HG03139 (cell line): ENCODE results near the gene MRPL37.
"Not testable (repeated sequence)": the region's sequence is repeated elsewhere in the genome, so short reads cannot be mapped to it uniquely, and the experiment has no call there.

Source experiments
- ATAC-seq: cut with Tn5 transposase; IDR thresholded peaks from one replicate; pipeline ENCODE4 v1.9.1; 2021; ENCODE audit not compliant: unreplicated experiment

Gene MRPL37

GRCh38 chr1:54199765-54200518, at the start of gene MRPL37, which contains the start of gene CYB5RL:
MRPL37 (plus strand) TSS chr1:54200167; CDS start chr1:54200244, 77 bp downstream.
CYB5RL (minus strand) TSS chr1:54200030; CDS start chr1:54195616, 4,414 bp downstream.
- ATAC-seq = peak; percentile 92

DNA sequence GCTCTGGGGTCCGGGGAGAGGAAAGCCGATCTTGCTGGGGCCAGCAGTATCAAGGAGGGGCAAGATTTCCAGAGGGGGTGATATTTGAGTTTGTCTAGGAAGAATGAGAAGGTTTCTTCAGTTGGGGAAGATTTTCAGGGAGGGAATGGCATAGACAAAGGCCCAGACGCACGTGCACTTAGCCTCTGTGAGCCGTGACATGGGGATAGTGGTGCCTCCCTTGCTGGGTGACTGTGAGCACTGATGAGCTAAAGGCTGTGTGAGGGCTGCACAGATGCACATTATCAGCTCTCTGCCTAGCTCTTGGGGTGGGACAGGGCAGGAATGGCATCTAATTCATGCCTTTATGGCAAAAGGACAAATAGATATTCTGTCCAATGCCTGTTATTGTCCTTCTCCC, 49.0 kb upstream of the MRPL37 start:
- no peak for ATAC-seq

DNA sequence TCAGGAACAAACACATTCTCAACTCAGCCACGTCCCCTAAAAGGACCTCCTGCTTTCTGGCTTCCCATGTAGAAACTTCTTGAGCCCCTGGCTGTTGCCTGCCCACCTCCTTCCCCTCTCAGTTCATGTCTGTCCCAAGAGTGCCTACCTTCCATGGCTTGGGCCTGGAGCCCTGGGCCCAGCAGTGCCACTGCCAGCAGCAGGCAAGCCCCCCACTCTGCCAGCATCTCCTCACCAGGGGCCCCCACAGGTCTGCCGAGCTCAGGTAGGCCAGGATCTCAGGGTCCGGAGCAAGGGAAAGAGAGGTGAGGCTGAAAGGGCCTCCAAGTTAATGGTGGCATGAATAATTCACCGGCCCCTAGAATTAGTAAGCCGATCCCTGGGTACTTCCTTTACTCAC, 47.3 kb upstream of the MRPL37 start, which contains the start of gene CDCP2:
TSS of gene CDCP2 (minus strand) at position 305 of the 400 bp plus-strand sequence. CDS start at position 227, 78 bp downstream.
- no peak for ATAC-seq

- ATAC-seq = no peak
These were observed 46.2 kb upstream of the MRPL37 start for GRCh38 chr1:54153535-54154439.

DNA sequence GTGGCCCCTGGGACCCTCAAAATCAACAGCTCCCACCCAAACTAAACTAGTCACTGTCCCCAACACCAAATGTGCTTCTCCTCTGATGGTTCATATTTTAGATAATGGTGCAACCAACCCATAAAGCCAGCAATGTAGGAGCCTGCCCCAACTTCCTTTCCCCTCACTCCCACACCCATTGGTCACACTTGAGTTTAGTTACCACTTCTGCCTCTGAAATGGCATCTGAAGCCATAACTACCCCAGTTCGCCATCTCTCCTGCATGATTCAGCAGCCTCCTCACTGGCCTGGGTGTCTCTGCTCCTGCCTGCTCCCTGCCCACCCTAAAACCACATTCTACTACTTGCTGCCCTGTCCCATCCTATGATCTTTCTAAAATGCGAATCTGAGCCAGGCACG, 43.8 kb upstream of the MRPL37 start:
- ATAC-seq = no peak

DNA sequence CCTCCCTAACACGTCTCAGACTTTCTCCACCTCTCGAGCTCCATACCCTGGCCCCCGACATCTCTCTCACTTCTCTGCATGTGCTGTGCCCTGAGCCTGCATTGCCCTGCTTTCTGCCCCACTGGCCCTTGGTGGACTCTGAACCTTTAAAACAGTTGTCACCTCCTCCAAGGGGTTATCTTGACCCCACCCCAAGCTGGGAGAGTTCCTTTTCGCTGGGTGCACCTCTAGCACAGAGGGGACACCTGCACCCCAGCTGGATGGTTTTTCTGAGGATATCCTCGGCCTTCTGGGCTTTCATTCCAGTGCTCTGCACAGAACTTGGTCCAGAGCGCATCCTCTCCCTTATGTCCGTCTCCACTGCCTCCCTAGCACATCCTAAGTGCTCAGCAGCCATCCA, 43.0 kb upstream of the MRPL37 start:
- no peak for ATAC-seq

DNA sequence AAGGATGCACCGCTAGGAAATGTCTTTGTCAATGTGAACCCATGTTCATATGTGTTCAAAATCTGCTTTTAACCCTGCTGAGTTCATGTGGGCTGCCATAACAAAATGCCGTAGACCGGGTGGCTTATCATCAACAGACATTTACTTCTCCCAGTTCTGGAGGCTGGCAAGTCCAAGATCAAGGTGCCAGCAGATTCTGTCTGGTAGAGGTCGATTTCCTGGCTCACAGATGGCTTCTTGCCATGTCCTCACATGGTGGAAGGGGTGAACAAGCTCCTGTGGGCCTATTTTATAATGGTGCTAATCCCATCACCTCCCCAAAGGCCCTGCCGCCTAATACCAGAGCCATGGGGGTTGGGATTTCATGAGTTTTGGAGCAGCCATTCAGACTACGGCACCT, 42.6 kb upstream of the MRPL37 start:
- no peak for ATAC-seq

- no peak for ATAC-seq
These were observed 41.9 kb upstream of the MRPL37 start for GRCh38 chr1:54158071-54158470.

DNA sequence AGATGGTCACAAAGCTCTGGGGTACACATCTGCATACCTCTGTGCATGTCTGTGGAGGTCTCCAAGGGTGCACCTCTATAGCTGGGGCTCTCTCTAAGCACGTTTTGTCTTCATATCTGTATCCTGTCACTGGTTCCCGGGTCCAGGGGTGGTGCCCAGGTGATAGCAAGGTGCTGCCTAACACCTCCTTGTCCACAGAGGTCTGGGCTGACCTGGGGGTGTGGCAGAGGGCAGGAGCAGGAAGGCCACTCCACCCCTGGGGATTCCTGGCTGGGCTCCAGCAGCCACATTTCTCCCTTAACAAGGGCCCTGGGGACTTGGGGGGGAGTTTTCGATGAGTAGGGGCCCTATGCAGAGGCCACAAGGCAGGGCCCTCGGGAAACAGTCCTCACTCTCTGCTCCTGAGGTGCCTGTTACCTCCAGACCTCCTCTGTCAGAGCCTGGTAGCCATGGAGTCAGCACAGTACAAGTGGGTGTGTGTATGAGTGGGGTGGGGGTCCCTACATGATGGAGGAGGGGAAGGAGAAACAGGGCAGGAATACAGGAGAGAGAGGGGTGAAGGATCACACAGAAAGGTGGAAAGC, 40.1 kb upstream of the MRPL37 start:
- ATAC-seq = no peak

DNA sequence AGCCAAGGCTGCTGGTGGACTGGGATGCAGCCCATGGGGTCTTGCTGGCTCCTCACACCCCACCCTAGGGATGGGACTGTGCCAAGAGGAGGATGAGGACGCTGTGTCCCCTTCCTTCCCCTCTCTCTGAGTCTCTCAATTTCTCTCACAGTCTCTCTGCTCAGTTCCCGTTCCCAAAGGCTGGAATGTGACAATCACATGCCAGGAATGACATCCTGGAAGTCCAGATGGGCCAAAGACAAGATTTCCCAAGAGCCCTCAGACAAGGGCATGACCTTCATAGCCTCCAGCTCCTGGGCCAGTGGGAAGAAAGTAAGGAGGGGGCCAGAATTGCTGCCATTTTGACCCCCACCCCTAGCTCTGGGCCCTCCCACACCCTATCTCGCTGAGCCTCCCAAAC, 39.6 kb upstream of the MRPL37 start:
- no peak for ATAC-seq

GRCh38 chr1:54161495-54162168, 38.3 kb upstream of the MRPL37 start:
- no peak for ATAC-seq

DNA sequence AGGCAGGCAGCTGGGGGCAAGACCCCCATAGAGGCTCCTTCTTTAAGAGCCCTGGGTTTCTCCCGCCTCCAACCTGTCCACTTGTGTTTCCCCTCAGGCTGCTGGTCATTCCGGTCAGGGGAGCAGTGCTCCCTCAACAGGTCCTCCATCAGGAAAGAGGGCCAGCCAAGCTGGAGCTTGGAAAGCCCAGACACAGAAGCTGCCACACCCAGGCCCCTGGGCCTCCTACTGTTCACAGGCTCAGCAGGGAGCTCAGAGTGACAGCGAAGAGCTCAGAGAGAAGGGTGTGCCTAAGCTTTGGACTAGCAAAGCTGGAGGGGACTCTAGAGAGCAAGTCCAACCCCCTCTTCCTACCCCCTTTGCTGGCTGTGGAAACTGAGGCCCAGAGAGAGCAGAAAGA, 36.9 kb upstream of the MRPL37 start:
- ATAC-seq = no peak

GRCh38 chr1:54163573-54163972, 36.4 kb upstream of the MRPL37 start:
- no peak for ATAC-seq

GRCh38 chr1:54165146-54165545, 34.8 kb upstream of the MRPL37 start:
- no peak for ATAC-seq

DNA sequence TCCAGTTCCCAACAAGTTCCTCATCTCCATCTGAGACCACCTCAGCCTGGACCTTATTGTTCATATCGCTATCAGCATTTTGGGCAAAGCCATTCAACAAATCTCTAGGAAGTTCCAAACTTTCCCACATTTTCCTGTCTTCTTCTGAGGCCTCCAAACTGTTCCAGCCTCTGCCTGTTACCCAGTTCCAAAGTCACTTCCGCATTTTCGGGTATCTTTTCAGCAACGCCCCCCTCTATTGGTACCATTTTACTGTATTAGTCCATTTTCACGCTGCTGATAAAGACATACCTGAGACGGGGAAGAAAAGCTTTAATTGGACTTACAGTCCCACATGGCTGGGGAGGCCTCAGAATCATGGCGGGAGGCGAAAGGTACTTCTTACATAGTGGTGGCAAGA, 33.6 kb upstream of the MRPL37 start:
- ATAC-seq = not testable (repeated sequence)

GRCh38 chr1:54167422-54168139, 32.4 kb upstream of the MRPL37 start:
- no peak for ATAC-seq

DNA sequence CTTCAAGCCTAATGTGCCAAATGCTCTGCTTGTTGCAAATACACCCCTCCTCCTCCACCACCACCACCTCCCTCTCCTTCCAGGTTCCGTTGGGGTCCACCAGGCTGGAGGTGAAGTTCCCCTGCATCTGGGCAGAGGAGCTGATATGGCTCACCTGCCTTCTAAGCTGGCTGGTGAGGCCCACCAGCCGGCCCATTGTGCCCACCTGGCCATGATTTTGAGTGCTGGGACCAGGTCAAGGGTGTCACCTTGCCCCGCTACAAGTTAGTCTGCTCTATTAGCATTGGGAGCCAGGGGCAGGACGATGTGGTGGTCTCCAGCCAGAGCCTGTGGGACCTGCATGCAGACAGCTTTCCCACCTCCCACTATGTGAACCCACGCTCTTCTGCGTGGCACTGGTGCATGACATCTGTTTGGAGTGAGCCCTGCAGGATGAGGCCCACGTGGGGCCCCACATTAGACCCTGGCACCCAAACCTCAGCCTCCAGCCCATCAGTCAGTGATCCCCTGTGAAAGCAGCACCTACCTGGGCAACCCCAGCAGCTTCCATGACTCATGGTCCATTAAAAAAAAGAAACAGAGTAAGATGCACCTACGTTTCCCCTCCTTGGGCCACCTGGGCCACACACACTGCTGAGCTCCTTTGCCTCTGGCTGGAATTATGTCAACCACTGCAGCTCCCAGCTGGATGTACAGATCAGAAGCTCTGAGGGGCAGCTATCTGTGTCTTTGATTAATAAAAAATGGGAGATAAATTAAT, 31.6 kb upstream of the MRPL37 start:
- ATAC-seq = no peak

GRCh38 chr1:54169068-54169467, 30.9 kb upstream of the MRPL37 start:
- no peak for ATAC-seq

DNA sequence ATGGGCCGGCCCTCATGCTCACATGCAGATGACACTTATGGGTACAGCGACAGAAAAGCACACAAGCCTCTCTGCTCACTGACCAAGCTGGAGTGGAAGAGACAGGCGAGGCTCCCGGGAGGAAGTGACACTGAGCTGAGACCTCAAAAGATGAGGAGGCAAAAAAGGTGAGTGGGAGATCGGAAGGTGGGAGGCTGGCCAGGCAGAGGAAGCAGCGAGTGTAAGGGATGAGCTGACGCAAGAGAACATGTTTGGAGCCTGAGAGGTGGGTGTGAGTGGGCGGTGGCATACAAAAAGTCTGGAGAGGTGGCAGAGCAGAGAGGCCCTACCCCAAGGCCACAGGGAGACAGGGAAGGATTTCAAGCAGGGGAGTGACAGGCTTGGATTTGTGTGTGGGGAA, 29.0 kb upstream of the MRPL37 start:
- no peak for ATAC-seq

GRCh38 chr1:54171606-54172005, 28.4 kb upstream of the MRPL37 start:
- no peak for ATAC-seq
